HepG2 (cell line): ENCODE data around the gene SLC34A3. TPM values are rescaled to one million over a fixed set of nuclear protein-coding genes. Genes with fewer than 3 reads are reported as not detected.

Source experiments
- ATAD3A ChIP-seq: sonication (generic); formaldehyde crosslinking; IDR thresholded peaks from 2 replicates; pipeline ENCODE4 v1.4.0; 2020; ENCODE audit warnings: missing genetic modification reagents
- GLI4 ChIP-seq: sonication (generic); formaldehyde crosslinking; IDR thresholded peaks from 2 replicates; pipeline ENCODE4 v1.5.1; 2020; ENCODE audit warnings: missing genetic modification reagents, mild to moderate bottlenecking, moderate library complexity, borderline replicate concordance
- MED8 ChIP-seq: sonication (generic); formaldehyde crosslinking; IDR thresholded peaks from 2 replicates; pipeline ENCODE4 v1.8.1; 2023; ENCODE audit warnings: mild to moderate bottlenecking, missing genetic modification reagents; ENCODE audit not compliant: insufficient replicate concordance
- NFYC ChIP-seq: IDR thresholded peaks from 2 replicates; pipeline ENCODE4 v1.6.1; 2016; ENCODE audit warnings: missing genetic modification reagents, missing compliant biosample characterization
- NR2C2 ChIP-seq: sonication (generic); formaldehyde crosslinking; IDR thresholded peaks from 2 replicates; pipeline ENCODE4 v1.4.0; 2020; ENCODE audit warnings: missing genetic modification reagents, mild to moderate bottlenecking, moderate library complexity, borderline replicate concordance
- ZFP36L2 ChIP-seq: sonication (generic); formaldehyde crosslinking; IDR thresholded peaks from 2 replicates; pipeline ENCODE4 v1.4.0; 2020; ENCODE audit warnings: missing genetic modification reagents
- ZNF460 ChIP-seq: sonication (generic); formaldehyde crosslinking; IDR thresholded peaks from 2 replicates; pipeline ENCODE4 v1.5.1; 2020; ENCODE audit warnings: missing genetic modification reagents, mild to moderate bottlenecking, borderline replicate concordance
- ZNF773 ChIP-seq: sonication (generic); formaldehyde crosslinking; IDR thresholded peaks from 2 replicates; pipeline ENCODE4 v1.4.0; 2020; ENCODE audit warnings: missing genetic modification reagents, borderline replicate concordance
- ZSCAN22 ChIP-seq: sonication (generic); formaldehyde crosslinking; IDR thresholded peaks from 2 replicates; pipeline ENCODE4 v1.4.0; 2020; ENCODE audit warnings: mild to moderate bottlenecking, missing genetic modification reagents
- polyA plus RNA-seq, 8 experiments: library from polyadenylated mRNA; depleted of rRNA in 3 of 8; stranded (reverse) in 7 of 8; unstranded in 1 of 8; fragments of >200 nt; fragmentation: Illumina TruSeq in 4 of 8; extraction: Trizol in 4 of 8; gene quantifications; 2 replicates each; pipeline versions ENCODE4 v1.2.1 to v1.2.3, GENCODE V29; 2011 to 2016; ENCODE audit warnings: low read depth in 4 of 8, missing spikeins in 1 of 8, mixed read lengths in 1 of 8; ENCODE audit not compliant: insufficient read depth in 1 of 8
- total RNA-seq, 5 experiments: library from RNA; depleted of rRNA; stranded (reverse); fragments of >200 nt; fragmentation: Illumina TruSeq; extraction: Trizol; gene quantifications; 2 replicates each; pipeline ENCODE4 v1.2.3, GENCODE V29; 2016; ENCODE audit warnings: low read depth in 1 of 5
- TF ChIP-seq, protein P1 (sequence below), 2 experiments: fragments of 450-650 bp in 1 of 2; sonication (generic) in 1 of 2; formaldehyde crosslinking in 1 of 2; IDR thresholded peaks; 2 replicates each; pipeline versions ENCODE4 v1.6.1 to v1.8.0; 2016 to 2022; ENCODE audit warnings: antibody characterized with exemption in 1 of 2, mild to moderate bottlenecking in 1 of 2, missing genetic modification reagents in 1 of 2
- TF ChIP-seq, protein P2 (sequence below): IDR thresholded peaks from 2 replicates; pipeline ENCODE4 v1.6.1; 2016; ENCODE audit warnings: missing biosample characterization, missing genetic modification reagents, low read depth
- TF ChIP-seq, protein P3 (sequence below): sonication (generic); formaldehyde crosslinking; IDR thresholded peaks from 2 replicates; pipeline ENCODE4 v1.4.0; 2020; ENCODE audit warnings: missing genetic modification reagents

The SLC34A3 gene
- total and polyA plus RNA-seq, 2 of the 13 experiments (the other 11 are each of a cell fraction or from before 2014, with no cell fraction given): 0.07 to 1.0 TPM

DNA sequence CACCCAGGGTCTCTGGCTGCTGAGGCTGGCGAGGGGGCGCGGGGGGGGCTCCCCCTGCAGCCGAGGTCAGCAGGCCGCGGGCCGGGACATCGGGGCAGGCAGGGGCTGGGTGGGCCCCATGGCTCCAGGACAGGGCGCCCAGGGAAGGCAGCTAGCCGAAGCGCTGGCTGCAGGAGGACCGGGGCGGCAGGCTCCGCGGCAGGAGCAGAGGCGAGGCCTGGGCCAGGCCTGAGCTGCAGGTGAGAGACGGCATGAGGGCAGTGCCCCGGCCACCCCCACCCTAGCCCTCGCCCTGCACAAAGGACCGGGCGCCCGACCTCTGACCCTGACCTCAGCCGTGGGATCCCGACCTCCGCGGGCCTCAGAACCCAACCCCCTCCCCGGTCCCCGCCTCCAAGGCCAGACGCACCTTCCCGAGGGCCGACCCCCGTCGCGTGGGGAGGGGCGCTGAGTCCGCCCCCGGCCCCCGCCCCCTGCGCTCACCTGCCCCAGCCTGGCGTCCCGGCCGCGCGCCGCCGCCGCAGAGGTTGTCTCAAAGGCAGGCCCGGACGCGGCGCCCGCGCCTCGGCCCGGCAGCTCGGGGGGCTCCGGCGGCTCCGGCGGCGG is 9.1 kb upstream of the SLC34A3 start (continued):
- TF ChIP-seq, protein P1, sequence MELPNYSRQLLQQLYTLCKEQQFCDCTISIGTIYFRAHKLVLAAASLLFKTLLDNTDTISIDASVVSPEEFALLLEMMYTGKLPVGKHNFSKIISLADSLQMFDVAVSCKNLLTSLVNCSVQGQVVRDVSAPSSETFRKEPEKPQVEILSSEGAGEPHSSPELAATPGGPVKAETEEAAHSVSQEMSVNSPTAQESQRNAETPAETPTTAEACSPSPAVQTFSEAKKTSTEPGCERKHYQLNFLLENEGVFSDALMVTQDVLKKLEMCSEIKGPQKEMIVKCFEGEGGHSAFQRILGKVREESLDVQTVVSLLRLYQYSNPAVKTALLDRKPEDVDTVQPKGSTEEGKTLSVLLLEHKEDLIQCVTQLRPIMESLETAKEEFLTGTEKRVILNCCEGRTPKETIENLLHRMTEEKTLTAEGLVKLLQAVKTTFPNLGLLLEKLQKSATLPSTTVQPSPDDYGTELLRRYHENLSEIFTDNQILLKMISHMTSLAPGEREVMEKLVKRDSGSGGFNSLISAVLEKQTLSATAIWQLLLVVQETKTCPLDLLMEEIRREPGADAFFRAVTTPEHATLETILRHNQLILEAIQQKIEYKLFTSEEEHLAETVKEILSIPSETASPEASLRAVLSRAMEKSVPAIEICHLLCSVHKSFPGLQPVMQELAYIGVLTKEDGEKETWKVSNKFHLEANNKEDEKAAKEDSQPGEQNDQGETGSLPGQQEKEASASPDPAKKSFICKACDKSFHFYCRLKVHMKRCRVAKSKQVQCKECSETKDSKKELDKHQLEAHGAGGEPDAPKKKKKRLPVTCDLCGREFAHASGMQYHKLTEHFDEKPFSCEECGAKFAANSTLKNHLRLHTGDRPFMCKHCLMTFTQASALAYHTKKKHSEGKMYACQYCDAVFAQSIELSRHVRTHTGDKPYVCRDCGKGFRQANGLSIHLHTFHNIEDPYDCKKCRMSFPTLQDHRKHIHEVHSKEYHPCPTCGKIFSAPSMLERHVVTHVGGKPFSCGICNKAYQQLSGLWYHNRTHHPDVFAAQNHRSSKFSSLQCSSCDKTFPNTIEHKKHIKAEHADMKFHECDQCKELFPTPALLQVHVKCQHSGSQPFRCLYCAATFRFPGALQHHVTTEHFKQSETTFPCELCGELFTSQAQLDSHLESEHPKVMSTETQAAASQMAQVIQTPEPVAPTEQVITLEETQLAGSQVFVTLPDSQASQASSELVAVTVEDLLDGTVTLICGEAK (IDR thresholded peaks at IDR 0.05): no peak
- TF ChIP-seq, protein P1 (CRISPR knock-in tag; IDR thresholded peaks at IDR 0.05): no peak
- TF ChIP-seq, protein P2, sequence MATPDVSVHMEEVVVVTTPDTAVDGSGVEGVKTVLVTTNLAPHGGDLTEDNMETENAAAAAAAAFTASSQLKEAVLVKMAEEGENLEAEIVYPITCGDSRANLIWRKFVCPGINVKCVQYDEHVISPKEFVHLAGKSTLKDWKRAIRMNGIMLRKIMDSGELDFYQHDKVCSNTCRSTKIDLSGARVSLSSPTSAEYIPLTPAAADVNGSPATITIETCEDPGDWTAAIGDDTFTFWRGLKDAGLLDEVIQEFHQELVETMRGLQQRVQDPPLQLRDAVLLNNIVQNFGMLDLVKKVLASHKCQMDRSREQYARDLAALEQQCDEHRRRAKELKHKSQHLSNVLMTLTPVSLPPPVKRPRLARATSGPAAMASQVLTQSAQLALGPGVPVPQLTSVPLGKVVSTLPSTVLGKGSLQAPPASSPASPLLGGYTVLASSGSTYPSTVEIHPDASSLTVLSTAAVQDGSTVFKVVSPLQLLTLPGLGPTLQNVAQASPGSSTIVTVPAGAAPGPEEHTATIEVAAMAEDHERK: no peak
- no peak for TF ChIP-seq GLI4 (CRISPR knock-in tag)
- peak; percentile 91 for TF ChIP-seq NR2C2 (CRISPR knock-in tag)
- no peak for TF ChIP-seq ZSCAN22
- no peak for TF ChIP-seq NFYC
- TF ChIP-seq ZFP36L2 (CRISPR knock-in tag): no peak
- no peak for TF ChIP-seq ZNF460 (CRISPR knock-in tag)
- no peak for TF ChIP-seq ATAD3A (CRISPR knock-in tag)
- TF ChIP-seq MED8 (CRISPR knock-in tag): no peak
- no peak for TF ChIP-seq ZNF773 (CRISPR knock-in tag)
- TF ChIP-seq, protein P3, sequence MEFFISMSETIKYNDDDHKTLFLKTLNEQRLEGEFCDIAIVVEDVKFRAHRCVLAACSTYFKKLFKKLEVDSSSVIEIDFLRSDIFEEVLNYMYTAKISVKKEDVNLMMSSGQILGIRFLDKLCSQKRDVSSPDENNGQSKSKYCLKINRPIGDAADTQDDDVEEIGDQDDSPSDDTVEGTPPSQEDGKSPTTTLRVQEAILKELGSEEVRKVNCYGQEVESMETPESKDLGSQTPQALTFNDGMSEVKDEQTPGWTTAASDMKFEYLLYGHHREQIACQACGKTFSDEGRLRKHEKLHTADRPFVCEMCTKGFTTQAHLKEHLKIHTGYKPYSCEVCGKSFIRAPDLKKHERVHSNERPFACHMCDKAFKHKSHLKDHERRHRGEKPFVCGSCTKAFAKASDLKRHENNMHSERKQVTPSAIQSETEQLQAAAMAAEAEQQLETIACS (CRISPR knock-in tag): 0 out of 2 replicates have a peak, but pooled peaks have one; percentile 2
